HG03354 (cell line): ENCODE data around the gene FBXW4.
"Not testable (repeated sequence)": the region's sequence is repeated elsewhere in the genome, so short reads cannot be mapped to it uniquely, and the experiment has no call there.

ENCODE experiments used
- ATAC-seq: cut with Tn5 transposase; IDR thresholded peaks from one replicate; pipeline ENCODE4 v1.9.1; 2021; ENCODE audit warnings: mild to moderate bottlenecking; ENCODE audit not compliant: unreplicated experiment, poor library complexity, severe bottlenecking

FBXW4 gene

GRCh38 chr10:101666083-101666482 lies 28.9 kb downstream of the FBXW4 start:
- no peak for ATAC-seq

- no peak for ATAC-seq
Measured at GRCh38 chr10:101663097-101663496, 31.9 kb downstream of the FBXW4 start.

- no peak for ATAC-seq
Measured at GRCh38 chr10:101660256-101660655, 34.7 kb downstream of the FBXW4 start.

- no peak for ATAC-seq
Measured at GRCh38 chr10:101658975-101659374, 36.0 kb downstream of the FBXW4 start.

- ATAC-seq = no peak
Measured at GRCh38 chr10:101656890-101657289, 38.1 kb downstream of the FBXW4 start.

GRCh38 chr10:101655570-101655969 lies 39.4 kb downstream of the FBXW4 start:
- ATAC-seq = no peak

GRCh38 chr10:101653536-101653935 lies 41.4 kb downstream of the FBXW4 start:
- no peak for ATAC-seq

- ATAC-seq = no peak
Measured at GRCh38 chr10:101651336-101651735, 43.6 kb downstream of the FBXW4 start.

GRCh38 chr10:101650863-101651262 lies 44.1 kb downstream of the FBXW4 start:
- ATAC-seq = no peak

- ATAC-seq = no peak
Measured at GRCh38 chr10:101649525-101650085, 45.4 kb downstream of the FBXW4 start.

GRCh38 chr10:101647255-101647654 lies 47.7 kb downstream of the FBXW4 start:
- ATAC-seq = no peak

GRCh38 chr10:101646364-101646763 lies 48.6 kb downstream of the FBXW4 start:
- ATAC-seq = no peak

GRCh38 chr10:101645659-101646058 lies 49.3 kb downstream of the FBXW4 start:
- ATAC-seq = no peak

GRCh38 chr10:101644002-101644401 lies 51.0 kb downstream of the FBXW4 start:
- no peak for ATAC-seq

GRCh38 chr10:101643546-101643945 lies 51.4 kb downstream of the FBXW4 start:
- no peak for ATAC-seq

GRCh38 chr10:101639141-101639900 lies 55.6 kb downstream of the FBXW4 start:
- ATAC-seq = no peak

GRCh38 chr10:101633510-101633909 lies 61.5 kb downstream of the FBXW4 start:
- not testable (repeated sequence) for ATAC-seq

- ATAC-seq = no peak
Measured at GRCh38 chr10:101631821-101632475, 63.0 kb downstream of the FBXW4 start.

GRCh38 chr10:101630633-101630920 lies 64.4 kb downstream of the FBXW4 start:
- no peak for ATAC-seq

- no peak for ATAC-seq
Measured at GRCh38 chr10:101629837-101630632, 64.9 kb downstream of the FBXW4 start.
